Hepatocyte (in vitro differentiated cells): ENCODE measurements around the gene CBX4. TPM values are rescaled to one million over a fixed set of nuclear protein-coding genes. Genes with fewer than 3 reads are reported as not detected.

Experiments
- DNase-seq: peaks from one replicate; pipeline ENCODE4 v3.0.0-alpha.2; 2016; ENCODE audit warnings: low spot score
- H2AFZ ChIP-seq: fragments of 200-600 bp; sonication (generic); 2 replicates; pipeline ENCODE4 v1.6.0; 2016; ENCODE audit warnings: antibody characterized with exemption, mild to moderate bottlenecking
- H3K27ac ChIP-seq: fragments of 200-600 bp; sonication (generic); 2 replicates; pipeline ENCODE4 v1.5.1; 2016; ENCODE audit warnings: mild to moderate bottlenecking
- H3K27me3 ChIP-seq: fragments of 200-600 bp; sonication (generic); 2 replicates; pipeline ENCODE4 v1.6.1; 2016
- H3K36me3 ChIP-seq: fragments of 200-600 bp; sonication (generic); replicated peaks from 2 replicates; pipeline ENCODE4 v1.5.1; 2016; ENCODE audit warnings: low read depth; ENCODE audit not compliant: insufficient read depth
- H3K4me1 ChIP-seq: fragments of 200-600 bp; sonication (generic); 2 replicates; pipeline ENCODE4 v1.5.1; 2016; ENCODE audit warnings: mild to moderate bottlenecking, moderate library complexity; ENCODE audit not compliant: insufficient read depth
- H3K4me2 ChIP-seq: fragments of 200-600 bp; sonication (generic); 2 replicates; pipeline ENCODE4 v1.6.0; 2016
- H3K4me3 ChIP-seq: fragments of 200-600 bp; sonication (generic); 2 replicates; pipeline ENCODE4 v1.5.1; 2016; ENCODE audit warnings: mild to moderate bottlenecking
- H3K79me2 ChIP-seq: fragments of 200-600 bp; sonication (generic); 2 replicates; pipeline ENCODE4 v1.6.0; 2017; ENCODE audit warnings: mild to moderate bottlenecking
- H3K9me2 ChIP-seq: fragments of 200-600 bp; sonication (generic); replicated peaks from 2 replicates; pipeline ENCODE4 v1.6.0; 2017; ENCODE audit warnings: mild to moderate bottlenecking; ENCODE audit not compliant: insufficient read depth
- H3K9me3 ChIP-seq: fragments of 200-600 bp; sonication (generic); 2 replicates; pipeline ENCODE4 v1.5.1; 2016; ENCODE audit warnings: low read depth, mild to moderate bottlenecking
- H4K20me1 ChIP-seq: fragments of 200-600 bp; sonication (generic); 2 replicates; pipeline ENCODE4 v1.6.0; 2016; ENCODE audit warnings: mild to moderate bottlenecking; ENCODE audit not compliant: insufficient read depth, poor library complexity, severe bottlenecking
- CTCF ChIP-seq: fragments of 200-600 bp; sonication (generic); IDR thresholded peaks from 2 replicates; pipeline ENCODE4 v1.5.1; 2016; ENCODE audit warnings: antibody characterized with exemption, mild to moderate bottlenecking; ENCODE audit not compliant: poor library complexity
- EZH2 ChIP-seq: fragments of 200-600 bp; sonication (generic); IDR thresholded peaks from 2 replicates; pipeline ENCODE4 v1.6.1; 2016; ENCODE audit warnings: antibody characterized with exemption, mild to moderate bottlenecking, borderline replicate concordance
- EZH2phosphoT487 ChIP-seq: fragments of 200-600 bp; sonication (generic); IDR thresholded peaks from one replicate; pipeline ENCODE4 v1.6.1; 2018; ENCODE audit warnings: antibody characterized with exemption, mild to moderate bottlenecking, low read depth, moderate library complexity; ENCODE audit not compliant: unreplicated experiment, severe bottlenecking
- WGBS: methylation state at CpG from one replicate; pipeline ENCODE4 v1.1.6; 2016; ENCODE audit warnings: low lambda C conversion rate; ENCODE audit errors: missing lambda C conversion rate; 5-methylcytosine and 5-hydroxymethylcytosine counted together
- polyA plus RNA-seq: library from polyadenylated mRNA; unstranded; fragments of >200 nt; fragmentation: Nextera tagmentation; extraction: Ambion mirVana; gene quantifications from 2 replicates; pipeline ENCODE4 v1.2.1, GENCODE V29; 2016
- total RNA-seq: library from RNA; depleted of rRNA; stranded (reverse); fragments of >200 nt; gene quantifications from 2 replicates; pipeline ENCODE4 v1.2.3, GENCODE V29; 2014

The CBX4 gene
- total and polyA plus RNA-seq, 2 experiments from 2014 or later = 56.1 to 86.7 TPM

- Histone ChIP-seq H3K9me2 (no peaks in the 10 kb centered on the region), H3K9me3 (no peaks in the 10 kb centered on the region), H3K27ac (no peak overlapping the region), H4K20me1 (peaks cover 33% of the 10 kb centered on the region), H3K4me1 (peaks cover 19% of the 10 kb centered on the region), H2AFZ (no peak overlapping the region), H3K79me2 (peaks cover 13% of the 10 kb centered on the region), H3K4me2 (no peak overlapping the region), H3K36me3 (no peaks in the 10 kb centered on the region), H3K27me3 (no peaks in the 10 kb centered on the region), H3K4me3 (no peak overlapping the region)
- no peak for TF ChIP-seq CTCF
- no peak for TF ChIP-seq EZH2phosphoT487
- TF ChIP-seq EZH2 = no peak
- DNase-seq = no peak
- 47% methylated on average over 8 of the region's 8 CpGs for WGBS
Observed at GRCh38 chr17:79830303-79830702, 8.9 kb downstream of the CBX4 start.

GRCh38 chr17:79829457-79829856 is 9.8 kb downstream of the CBX4 start:
- Histone ChIP-seq H3K4me3 (no peak overlapping the region), H3K9me2 (no peaks in the 10 kb centered on the region), H3K27ac (no peak overlapping the region), H2AFZ (no peak overlapping the region), H3K36me3 (no peaks in the 10 kb centered on the region), H3K79me2 (peaks cover 7% of the 10 kb centered on the region), H4K20me1 (peaks cover 26% of the 10 kb centered on the region), H3K9me3 (no peaks in the 10 kb centered on the region), H3K4me1 (peaks cover 19% of the 10 kb centered on the region), H3K4me2 (no peak overlapping the region), H3K27me3 (no peaks in the 10 kb centered on the region)
- 79% methylated on average over 2 of the region's 2 CpGs for WGBS
- no peak for TF ChIP-seq EZH2
- no peak for DNase-seq

- TF ChIP-seq EZH2 (no peak), EZH2phosphoT487 (no peak), CTCF (no peak)
- Histone ChIP-seq H3K4me1 (peaks cover 19% of the 10 kb centered on the region), H3K4me3 (no peak overlapping the region), H3K9me2 (no peaks in the 10 kb centered on the region), H3K4me2 (no peak overlapping the region), H3K79me2 (peaks cover 4% of the 10 kb centered on the region), H3K9me3 (no peaks in the 10 kb centered on the region), H2AFZ (no peak overlapping the region), H4K20me1 (peaks cover 21% of the 10 kb centered on the region), H3K27me3 (no peaks in the 10 kb centered on the region), H3K27ac (no peak overlapping the region), H3K36me3 (no peaks in the 10 kb centered on the region)
- WGBS = 93% methylated on average over 2 of the region's 2 CpGs
- DNase-seq = no peak
Observed at GRCh38 chr17:79829004-79829403, 10.2 kb downstream of the CBX4 start.

GRCh38 chr17:79826841-79827578 is 12.2 kb downstream of the CBX4 start:
- no peak for DNase-seq
- TF ChIP-seq CTCF = no peak
- TF ChIP-seq EZH2 = no peak
- TF ChIP-seq EZH2phosphoT487 = no peak
- Histone ChIP-seq H3K79me2 (no peaks in the 10 kb centered on the region), H2AFZ (no peak overlapping the region), H3K9me2 (no peaks in the 10 kb centered on the region), H3K9me3 (no peaks in the 10 kb centered on the region), H3K27me3 (no peaks in the 10 kb centered on the region), H3K4me2 (no peak overlapping the region), H3K4me3 (no peak overlapping the region), H3K27ac (no peak overlapping the region), H3K36me3 (no peaks in the 10 kb centered on the region), H3K4me1 (peaks cover 2% of the 10 kb centered on the region), H4K20me1 (peaks cover 1% of the 10 kb centered on the region)
- WGBS = 84% methylated on average over 25 of the region's 26 CpGs
